GM21737 (cell line): ENCODE measurements around the gene CUX1.
A peak's percentile ranks its signal among the peaks of the same experiment; 100 is the strongest.
"Not testable (repeated sequence)": the region's sequence is repeated elsewhere in the genome, so short reads cannot be mapped to it uniquely, and the experiment has no call there.

Source experiments
- ATAC-seq: cut with Tn5 transposase; IDR thresholded peaks from one replicate; pipeline ENCODE4 v1.9.1; 2021; ENCODE audit warnings: mild to moderate bottlenecking, moderate library complexity; ENCODE audit not compliant: unreplicated experiment

The CUX1 gene

GRCh38 chr7:101865455-101865854 lies 48.0 kb downstream of the CUX1 start:
- no peak for ATAC-seq

GRCh38 chr7:101866328-101866727 lies 48.9 kb downstream of the CUX1 start:
- ATAC-seq: no peak

DNA sequence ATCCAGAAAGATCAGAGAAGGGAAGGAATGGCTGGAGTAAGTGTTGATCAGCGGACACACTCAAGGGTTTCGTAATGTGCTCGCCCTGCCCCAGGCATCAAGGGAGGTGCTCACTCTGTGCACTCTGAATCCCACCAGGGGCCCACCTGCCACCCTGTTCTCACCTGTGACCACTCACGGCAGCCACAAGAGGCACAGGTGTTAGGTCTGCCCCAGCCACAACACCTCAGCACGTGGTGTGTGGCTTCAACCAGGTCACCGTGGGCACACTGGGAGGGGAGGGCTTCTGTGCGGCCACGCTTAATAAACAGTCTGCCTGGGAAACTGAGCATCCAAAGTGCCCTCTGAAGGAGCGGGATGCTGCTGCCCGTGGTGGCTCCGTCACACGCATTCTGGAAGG lies 49.8 kb downstream of the CUX1 start:
- no peak for ATAC-seq

DNA sequence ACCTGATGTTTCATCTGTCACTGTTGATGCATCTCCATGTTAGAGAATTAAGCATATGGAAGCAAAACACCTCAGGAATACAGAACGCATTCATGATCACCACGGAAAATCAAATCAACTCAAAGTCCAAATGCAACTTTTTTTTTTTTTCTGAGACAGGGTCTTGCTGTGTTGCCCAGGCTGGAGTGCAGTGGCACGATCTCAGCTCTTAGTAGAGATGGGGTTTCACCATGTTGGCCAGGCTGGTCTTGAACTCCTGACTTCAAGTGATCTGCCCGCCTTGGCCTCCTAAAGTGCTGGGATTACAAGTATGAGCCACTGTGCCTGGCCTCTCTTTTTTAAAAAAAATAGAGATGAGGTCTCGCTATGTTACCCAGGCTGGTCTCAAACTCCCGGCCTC lies 50.3 kb downstream of the CUX1 start:
- ATAC-seq: not testable (repeated sequence)

GRCh38 chr7:101868191-101868950 lies 50.9 kb downstream of the CUX1 start:
- ATAC-seq: no peak

- no peak for ATAC-seq
Measured at GRCh38 chr7:101869026-101869900, 51.8 kb downstream of the CUX1 start.

DNA sequence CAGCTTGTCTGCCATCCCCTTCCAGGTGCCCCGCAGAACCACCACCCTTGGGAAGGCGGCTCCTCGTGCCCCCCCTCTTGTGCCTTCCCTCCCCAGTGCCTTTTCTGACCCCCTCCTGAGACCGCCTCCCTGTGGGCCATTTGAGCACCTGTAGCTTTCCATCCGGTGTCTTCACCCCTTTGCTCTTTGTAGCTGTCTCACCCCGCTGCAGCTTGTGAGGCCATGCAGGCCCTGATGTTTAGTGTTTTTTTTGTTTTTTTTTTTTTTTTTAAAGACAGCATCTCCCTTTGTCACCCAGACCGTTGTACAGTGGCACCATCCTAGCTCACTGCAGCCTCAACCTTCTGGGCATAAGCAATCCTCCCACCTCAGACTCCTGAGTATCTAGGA lies 52.5 kb downstream of the CUX1 start:
- no peak for ATAC-seq

DNA sequence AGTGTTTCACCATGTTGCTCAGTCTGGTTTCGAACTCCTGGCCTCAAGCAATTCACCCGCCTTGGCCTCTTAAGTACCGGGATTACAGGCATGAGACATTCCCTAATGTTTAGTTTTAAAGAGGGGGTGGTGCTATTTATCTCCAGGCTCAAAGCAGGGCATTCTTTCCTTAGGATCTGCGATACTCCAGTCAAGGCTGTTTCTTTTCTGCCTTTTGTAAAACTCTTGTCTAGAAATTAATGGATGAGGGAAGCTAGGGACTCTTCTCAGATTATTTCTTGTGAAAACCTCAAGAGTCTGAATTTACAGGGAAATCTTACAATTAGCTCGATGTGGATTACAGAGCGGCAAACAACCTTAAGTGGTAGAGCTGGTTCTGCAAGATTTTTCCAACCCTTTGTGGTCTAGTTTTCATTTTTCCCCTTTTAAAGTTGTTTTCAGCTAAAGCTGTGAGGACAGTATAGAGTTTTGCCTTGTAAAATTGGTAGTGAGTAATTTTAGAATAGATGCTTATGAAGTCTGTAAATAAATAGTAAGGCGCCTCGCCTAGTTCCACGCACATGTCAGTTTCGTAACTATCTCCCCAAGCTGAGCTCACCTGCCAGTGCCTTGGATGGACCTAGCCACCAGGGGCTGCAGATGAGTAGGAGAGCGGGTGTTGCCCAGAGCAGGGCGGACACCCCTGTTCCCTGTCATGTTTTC lies 53.1 kb downstream of the CUX1 start:
- no peak for ATAC-seq

GRCh38 chr7:101871351-101871750 lies 53.9 kb downstream of the CUX1 start:
- ATAC-seq: no peak

- ATAC-seq: no peak
Measured at GRCh38 chr7:101874028-101874427, 56.6 kb downstream of the CUX1 start.

GRCh38 chr7:101875283-101875846 lies 57.9 kb downstream of the CUX1 start:
- no peak for ATAC-seq

GRCh38 chr7:101877882-101878591 lies 60.6 kb downstream of the CUX1 start:
- ATAC-seq: no peak

DNA sequence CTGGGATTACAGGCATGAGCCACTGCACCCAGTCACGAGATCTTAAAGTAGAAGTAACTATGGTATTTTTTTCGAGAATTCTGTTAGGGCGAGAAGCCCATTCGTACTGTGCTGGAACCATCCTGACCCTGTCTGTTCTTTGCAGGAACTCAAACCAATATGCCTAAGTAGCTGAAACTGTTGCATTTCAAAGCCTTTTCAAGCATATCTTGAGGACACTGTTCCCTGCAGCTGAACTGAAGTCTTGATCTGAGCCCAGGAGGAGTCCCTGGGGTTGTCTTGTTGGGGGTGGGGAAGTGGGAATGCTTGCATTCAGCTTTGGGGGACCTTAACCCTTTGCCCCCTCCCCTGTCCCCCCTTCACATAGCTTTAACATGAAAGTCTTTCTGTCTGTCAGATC lies 61.5 kb downstream of the CUX1 start:
- ATAC-seq: no peak

- ATAC-seq: no peak
Measured at GRCh38 chr7:101879565-101879964, 62.1 kb downstream of the CUX1 start.

DNA sequence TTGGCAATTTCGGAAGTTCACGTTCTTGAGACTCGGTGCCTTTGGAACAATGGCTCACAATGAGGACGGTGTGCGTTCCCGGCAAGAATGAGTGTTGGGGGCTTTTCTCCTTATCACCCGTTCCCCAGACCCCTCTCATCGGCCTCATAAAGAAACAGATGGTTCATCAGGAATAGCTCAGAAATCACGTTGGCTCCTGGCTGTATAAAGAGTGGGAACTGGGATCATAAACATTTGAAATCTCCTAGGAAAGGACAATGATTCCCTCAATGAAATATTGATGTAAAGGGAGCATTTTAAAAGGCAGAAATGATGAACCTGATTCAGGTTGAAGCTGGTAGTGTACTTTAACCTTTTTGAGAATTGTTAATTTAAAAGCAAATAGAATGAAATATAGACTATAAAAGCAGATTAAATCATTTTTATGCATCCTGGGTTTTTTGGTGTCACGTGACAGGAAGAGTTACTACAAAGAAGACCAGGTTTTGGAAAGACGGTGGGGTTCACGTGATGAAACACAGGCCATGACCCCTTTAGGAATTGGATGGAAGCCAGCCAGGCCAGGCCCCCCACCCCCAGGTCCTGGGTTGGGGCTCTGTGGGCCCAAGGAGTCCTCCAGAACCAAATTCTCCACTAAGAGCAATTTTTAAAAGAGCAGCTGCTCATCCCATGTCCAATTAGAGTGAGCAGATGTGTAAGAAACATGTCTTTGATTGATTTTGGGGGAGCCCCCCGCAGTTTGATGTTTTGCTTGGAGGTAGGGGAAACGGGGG lies 63.0 kb downstream of the CUX1 start:
- ATAC-seq: no peak

DNA sequence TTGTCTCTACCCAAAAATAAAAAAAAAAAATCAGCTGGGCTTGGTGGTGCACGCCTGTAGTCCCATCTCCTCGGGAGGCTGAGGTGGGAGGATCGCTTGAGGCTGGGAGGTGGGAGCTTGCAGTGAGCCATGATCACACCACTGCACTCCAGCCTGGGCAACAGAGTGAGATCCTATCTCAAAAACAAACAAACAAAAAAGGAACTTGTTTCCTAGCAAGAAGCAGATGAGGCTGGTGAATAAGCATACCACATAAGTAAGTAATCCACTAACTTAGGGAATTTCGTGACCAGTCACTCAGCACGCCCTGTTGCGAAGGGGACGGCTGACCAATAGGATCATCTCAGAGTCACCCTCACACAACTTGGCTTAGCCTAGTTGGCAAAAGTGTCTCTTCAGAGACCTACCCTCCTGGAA lies 64.6 kb downstream of the CUX1 start:
- ATAC-seq: no peak

- no peak for ATAC-seq
Measured at GRCh38 chr7:101882595-101883564, 65.5 kb downstream of the CUX1 start.

- peak; percentile 80 for ATAC-seq
Measured at GRCh38 chr7:101884671-101885596, 67.5 kb downstream of the CUX1 start.
